ENCODE measurements around the gene OR51M1.

Gene OR51M1

DNA sequence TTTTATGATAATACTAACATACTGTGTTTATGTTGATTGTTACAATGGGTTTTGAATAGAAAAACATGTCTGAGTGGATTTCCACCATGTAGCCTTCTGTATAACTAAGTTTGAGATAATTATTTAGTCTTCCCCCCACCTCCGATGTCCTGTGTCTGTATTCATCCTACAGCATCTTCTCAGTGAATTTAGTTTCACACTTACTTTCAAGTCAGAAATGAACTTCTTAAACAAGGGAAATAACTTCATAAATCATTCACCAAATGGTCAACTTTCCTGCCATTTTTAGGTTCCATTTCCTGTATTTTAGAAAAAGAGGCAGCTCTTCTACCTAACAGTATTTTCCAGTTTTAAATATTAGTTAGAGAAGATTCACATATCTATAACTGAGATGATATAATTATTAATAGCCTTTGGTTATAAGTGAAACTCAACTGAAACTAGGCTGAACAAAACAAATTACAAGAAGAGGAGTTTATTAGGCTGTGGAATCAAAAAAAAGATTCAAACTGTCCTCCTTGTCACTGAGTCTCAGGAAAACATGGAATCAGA is 43.8 kb upstream of the OR51M1 start:
- H2BK5ac ChIP-seq (ENCODE audit: low read length): no peak overlapping the region
- no peak for DNase-seq (ENCODE audit: low spot score)
- H3K23ac ChIP-seq (ENCODE audit: low read depth, low read length, poor library complexity): no peak overlapping the region
- H2BK12ac ChIP-seq (ENCODE audit: low read length): no peak overlapping the region
- H2BK15ac ChIP-seq (ENCODE audit: low read length): no peak overlapping the region
- H3K27ac ChIP-seq (replicated peaks; ENCODE audit: low read length): no peak overlapping the region
- no peak overlapping the region for H3K9ac ChIP-seq (ENCODE audit: low read depth, low read length, poor library complexity)
- no peak overlapping the region for H2AK5ac ChIP-seq (ENCODE audit: low read depth, low read length)
- H3K79me1 ChIP-seq (ENCODE audit: low read depth, low read length): no peaks in the 10 kb centered on the region
- no peak overlapping the region for H4K91ac ChIP-seq (ENCODE audit: low read depth, low read length, poor library complexity)
- peaks cover 0 to 3% (median 0%) of the 10 kb centered on the region in 3 experiments for H3K27me3 ChIP-seq (ENCODE audit: control insufficient read depth in 3 of 3, insufficient read depth in 3 of 3, low read depth in 1 of 3, low read length in 3 of 3)
- no peak overlapping the region for H2BK120ac ChIP-seq (ENCODE audit: low read depth, low read length)
- H3K4ac ChIP-seq (ENCODE audit: low read length): no peak overlapping the region
- H3K4me2 ChIP-seq (ENCODE audit: insufficient read depth, low read length, poor library complexity, severe bottlenecking): no peak overlapping the region
- H3K9me3 ChIP-seq (replicated peaks in 1 of 2; ENCODE audit: control insufficient read depth in 2 of 2, insufficient read depth in 1 of 2, low read depth in 1 of 2, low read length in 2 of 2): no peaks in the 10 kb centered on the region
- H3K14ac ChIP-seq (ENCODE audit: low read length): no peak overlapping the region
- H3K18ac ChIP-seq (ENCODE audit: low read length): no peak overlapping the region
- no CpG with 5 or more reads among the region's 1 CpG for WGBS, 2 donors (ENCODE audit: extremely low coverage in 2 of 2, insufficient read length in 2 of 2, insufficient replicate concordance in 1 of 2)
- no peak overlapping the region for H2AFZ ChIP-seq (ENCODE audit: low read length)
- H3K4me3 ChIP-seq (ENCODE audit: low read length in 2 of 2): no peak overlapping the region
- H3K36me3 ChIP-seq (replicated peaks in 1 of 2; ENCODE audit: control insufficient read depth in 2 of 2, insufficient read depth in 2 of 2, low read length in 2 of 2): no peaks in the 10 kb centered on the region
- H4K8ac ChIP-seq (ENCODE audit: low read depth, low read length): no peak overlapping the region
- H3K4me1 ChIP-seq (ENCODE audit: control insufficient read depth in 2 of 2, insufficient read depth in 1 of 2, low read depth in 1 of 2, low read length in 2 of 2): no peaks in the 10 kb centered on the region

DNA sequence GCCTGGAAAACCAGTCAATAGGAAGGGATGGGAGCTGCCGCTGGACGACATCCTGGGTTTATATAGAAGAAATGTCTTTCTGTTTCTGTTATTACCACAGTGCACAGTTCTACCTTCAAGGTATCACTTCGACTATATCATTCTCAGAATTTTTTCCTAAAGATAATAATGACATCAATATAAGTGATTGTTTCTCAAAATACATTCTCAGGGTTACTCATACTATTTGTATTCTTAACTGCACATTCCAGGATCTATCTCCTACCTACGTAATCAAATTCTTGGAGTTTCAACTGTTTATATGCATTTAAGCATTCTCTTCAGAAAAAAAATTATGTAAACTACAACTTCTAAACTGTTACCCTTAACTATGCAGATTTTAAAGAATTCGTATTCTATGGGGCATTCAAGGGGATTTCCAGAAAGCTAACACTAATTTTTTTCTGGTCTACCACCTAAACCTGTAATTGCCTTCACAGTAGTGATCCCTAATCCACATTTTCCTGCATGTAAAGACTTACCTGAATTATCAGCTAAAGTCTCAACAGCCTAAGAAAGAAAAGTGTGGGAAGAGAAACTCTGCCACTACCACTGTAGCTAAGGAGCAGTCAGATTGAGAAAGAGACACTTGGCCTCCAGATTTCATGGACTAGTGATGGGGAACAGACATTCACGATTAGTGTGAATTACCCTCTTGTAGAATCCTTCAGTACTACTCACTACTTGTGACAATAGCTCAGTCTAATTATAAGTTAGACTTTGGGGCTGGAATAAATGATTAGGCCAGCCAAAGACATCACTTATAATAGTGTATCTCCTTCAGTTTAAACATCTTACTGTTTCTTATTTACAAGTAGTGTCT is 39.9 kb upstream of the OR51M1 start, which contains the start of gene OR51B5:
Gene OR51B5 (minus strand): TSS at position 51 of the 862 bp plus-strand sequence. CDS start 0 bp downstream, at position 51.
- DNase-seq (ENCODE audit: low spot score): no peak
- H2AFZ ChIP-seq (ENCODE audit: low read length): no peak within 1 kb of the TSS
- no peak within 1 kb of the TSS for H2AK5ac ChIP-seq (ENCODE audit: low read depth, low read length)

DNA sequence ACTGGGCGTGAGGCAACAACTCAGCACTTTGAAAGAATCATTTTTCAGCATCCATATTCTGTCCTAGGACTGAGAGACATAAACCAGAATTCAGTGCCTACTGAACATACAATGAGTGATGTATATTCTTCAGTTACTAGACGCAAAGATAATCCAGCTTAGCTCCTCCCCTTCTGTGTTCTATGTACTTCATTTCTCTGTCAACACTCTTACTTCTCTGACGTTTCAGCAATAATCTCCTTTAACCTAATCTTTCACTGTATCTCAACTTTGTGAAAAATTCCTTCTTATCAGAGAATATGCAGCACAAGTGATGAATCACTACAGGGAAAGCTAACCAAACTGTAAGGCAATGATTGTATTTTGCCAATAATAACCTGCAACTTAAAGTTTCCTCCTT is 37.8 kb upstream of the OR51M1 start:
- H3K4ac ChIP-seq (ENCODE audit: low read length): no peak overlapping the region
- H4K8ac ChIP-seq (ENCODE audit: low read depth, low read length): no peak overlapping the region
- no peak overlapping the region for H3K4me3 ChIP-seq (ENCODE audit: low read length in 2 of 2)
- H3K79me1 ChIP-seq (ENCODE audit: low read depth, low read length): no peaks in the 10 kb centered on the region
- no peak overlapping the region for H2BK15ac ChIP-seq (ENCODE audit: low read length)
- H2BK12ac ChIP-seq (ENCODE audit: low read length): no peak overlapping the region
- no peak overlapping the region for H3K14ac ChIP-seq (ENCODE audit: low read length)
- no peak overlapping the region for H4K91ac ChIP-seq (ENCODE audit: low read depth, low read length, poor library complexity)
- H3K4me2 ChIP-seq (ENCODE audit: insufficient read depth, low read length, poor library complexity, severe bottlenecking): no peak overlapping the region
- H2AK5ac ChIP-seq (ENCODE audit: low read depth, low read length): no peak overlapping the region
- H3K27ac ChIP-seq (replicated peaks; ENCODE audit: low read length): no peak overlapping the region
- H3K27me3 ChIP-seq (ENCODE audit: control insufficient read depth in 3 of 3, insufficient read depth in 3 of 3, low read depth in 1 of 3, low read length in 3 of 3): peaks cover 0 to 3% (median 0%) of the 10 kb centered on the region in 3 experiments
- H3K36me3 ChIP-seq (replicated peaks in 1 of 2; ENCODE audit: control insufficient read depth in 2 of 2, insufficient read depth in 2 of 2, low read length in 2 of 2): no peaks in the 10 kb centered on the region
- no peak overlapping the region for H2BK5ac ChIP-seq (ENCODE audit: low read length)
- no peak overlapping the region for H3K9ac ChIP-seq (ENCODE audit: low read depth, low read length, poor library complexity)
- no CpG with 5 or more reads among the region's 3 CpGs for WGBS, 2 donors (ENCODE audit: extremely low coverage in 2 of 2, insufficient read length in 2 of 2, insufficient replicate concordance in 1 of 2)
- no peak overlapping the region for H3K23ac ChIP-seq (ENCODE audit: low read depth, low read length, poor library complexity)
- H2AFZ ChIP-seq (ENCODE audit: low read length): no peak overlapping the region
- no peak overlapping the region for H2BK120ac ChIP-seq (ENCODE audit: low read depth, low read length)
- no peaks in the 10 kb centered on the region for H3K9me3 ChIP-seq (replicated peaks in 1 of 2; ENCODE audit: control insufficient read depth in 2 of 2, insufficient read depth in 1 of 2, low read depth in 1 of 2, low read length in 2 of 2)
- H3K4me1 ChIP-seq (ENCODE audit: control insufficient read depth in 2 of 2, insufficient read depth in 1 of 2, low read depth in 1 of 2, low read length in 2 of 2): no peaks in the 10 kb centered on the region
- H3K18ac ChIP-seq (ENCODE audit: low read length): no peak overlapping the region
- no peak for DNase-seq (ENCODE audit: low spot score)

More for the DNA sequence above, 39.9 kb upstream of the OR51M1 start, which contains the start of gene OR51B5:
- no peak within 1 kb of the TSS for H3K4ac ChIP-seq (ENCODE audit: low read length)
- H3K9me3 ChIP-seq (replicated peaks in 1 of 2; ENCODE audit: control insufficient read depth in 2 of 2, insufficient read depth in 1 of 2, low read depth in 1 of 2, low read length in 2 of 2): no peaks in the 10 kb centered on the region
- no peak within 1 kb of the TSS for H2BK5ac ChIP-seq (ENCODE audit: low read length)
- H3K14ac ChIP-seq (ENCODE audit: low read length): no peak within 1 kb of the TSS
- H3K18ac ChIP-seq (ENCODE audit: low read length): no peak within 1 kb of the TSS
- no peak within 1 kb of the TSS for H3K4me2 ChIP-seq (ENCODE audit: insufficient read depth, low read length, poor library complexity, severe bottlenecking)
- no peak within 1 kb of the TSS for H2BK120ac ChIP-seq (ENCODE audit: low read depth, low read length)
- H3K4me1 ChIP-seq (ENCODE audit: control insufficient read depth in 2 of 2, insufficient read depth in 1 of 2, low read depth in 1 of 2, low read length in 2 of 2): no peaks in the 10 kb centered on the region
- no peak within 1 kb of the TSS for H3K27ac ChIP-seq (replicated peaks; ENCODE audit: low read length)
- peaks cover 0 to 3% (median 0%) of the 10 kb centered on the region in 3 experiments for H3K27me3 ChIP-seq (ENCODE audit: control insufficient read depth in 3 of 3, insufficient read depth in 3 of 3, low read depth in 1 of 3, low read length in 3 of 3)
- no peak within 1 kb of the TSS for H2BK15ac ChIP-seq (ENCODE audit: low read length)
- no peak within 1 kb of the TSS for H4K8ac ChIP-seq (ENCODE audit: low read depth, low read length)
- no peaks in the 10 kb centered on the region for H3K36me3 ChIP-seq (replicated peaks in 1 of 2; ENCODE audit: control insufficient read depth in 2 of 2, insufficient read depth in 2 of 2, low read length in 2 of 2)
- H3K9ac ChIP-seq (ENCODE audit: low read depth, low read length, poor library complexity): no peak within 1 kb of the TSS
- no peak within 1 kb of the TSS for H3K23ac ChIP-seq (ENCODE audit: low read depth, low read length, poor library complexity)
- no CpG with 5 or more reads among the region's 6 CpGs for WGBS, 2 donors (ENCODE audit: extremely low coverage in 2 of 2, insufficient read length in 2 of 2, insufficient replicate concordance in 1 of 2)
- no peaks in the 10 kb centered on the region for H3K79me1 ChIP-seq (ENCODE audit: low read depth, low read length)
- H2BK12ac ChIP-seq (ENCODE audit: low read length): no peak within 1 kb of the TSS
- no peak within 1 kb of the TSS for H4K91ac ChIP-seq (ENCODE audit: low read depth, low read length, poor library complexity)
- H3K4me3 ChIP-seq (ENCODE audit: low read length in 2 of 2): no peak within 1 kb of the TSS

DNA sequence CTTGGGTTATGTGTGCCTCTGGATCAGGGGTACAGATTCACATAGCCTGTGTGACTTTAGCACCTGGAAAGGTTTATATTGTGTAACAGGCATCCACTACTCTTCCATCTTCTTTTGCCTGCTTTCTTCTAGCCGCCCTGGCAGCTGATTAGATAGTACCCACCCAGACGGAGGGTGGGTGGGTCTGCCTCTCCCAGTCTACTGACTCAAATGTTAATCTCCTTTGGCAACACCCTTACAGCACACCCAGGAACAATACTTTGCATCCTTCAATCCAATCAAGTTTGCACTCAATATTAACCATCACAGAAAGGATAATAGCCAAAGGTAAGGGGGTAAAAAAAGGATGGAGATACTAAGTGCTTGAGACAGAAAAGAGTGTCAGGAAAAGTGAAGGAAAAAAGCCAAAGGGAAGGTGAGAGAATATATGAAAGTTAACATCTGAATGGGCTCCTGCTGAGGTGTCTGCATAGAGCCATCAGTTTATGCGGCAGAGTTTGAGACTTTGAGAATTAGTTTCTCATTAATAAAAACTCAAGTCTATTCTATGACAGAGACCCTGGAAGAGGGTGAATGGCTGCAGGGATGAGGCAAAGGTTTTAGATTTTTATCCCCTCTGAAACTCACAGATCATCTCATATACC is 34.9 kb upstream of the OR51M1 start:
- no peak overlapping the region for H3K4me3 ChIP-seq (ENCODE audit: low read length in 2 of 2)
- H3K18ac ChIP-seq (ENCODE audit: low read length): no peak overlapping the region
- H3K36me3 ChIP-seq (replicated peaks in 1 of 2; ENCODE audit: control insufficient read depth in 2 of 2, insufficient read depth in 2 of 2, low read length in 2 of 2): no peaks in the 10 kb centered on the region
- H2AK5ac ChIP-seq (ENCODE audit: low read depth, low read length): no peak overlapping the region
- no peaks in the 10 kb centered on the region for H3K9me3 ChIP-seq (replicated peaks in 1 of 2; ENCODE audit: control insufficient read depth in 2 of 2, insufficient read depth in 1 of 2, low read depth in 1 of 2, low read length in 2 of 2)
- H4K8ac ChIP-seq (ENCODE audit: low read depth, low read length): no peak overlapping the region
- H2BK120ac ChIP-seq (ENCODE audit: low read depth, low read length): no peak overlapping the region
- H2AFZ ChIP-seq (ENCODE audit: low read length): no peak overlapping the region
- no peaks in the 10 kb centered on the region for H3K79me1 ChIP-seq (ENCODE audit: low read depth, low read length)
- H2BK5ac ChIP-seq (ENCODE audit: low read length): no peak overlapping the region
- no peak overlapping the region for H4K91ac ChIP-seq (ENCODE audit: low read depth, low read length, poor library complexity)
- H3K9ac ChIP-seq (ENCODE audit: low read depth, low read length, poor library complexity): no peak overlapping the region
- no peak overlapping the region for H3K14ac ChIP-seq (ENCODE audit: low read length)
- WGBS, 2 donors (ENCODE audit: extremely low coverage in 2 of 2, insufficient read length in 2 of 2, insufficient replicate concordance in 1 of 2): no CpG with 5 or more reads among the region's 3 CpGs
- H2BK15ac ChIP-seq (ENCODE audit: low read length): no peak overlapping the region
- H2BK12ac ChIP-seq (ENCODE audit: low read length): no peak overlapping the region
- no peak overlapping the region for H3K27ac ChIP-seq (replicated peaks; ENCODE audit: low read length)
- H3K4me1 ChIP-seq (ENCODE audit: control insufficient read depth in 2 of 2, insufficient read depth in 1 of 2, low read depth in 1 of 2, low read length in 2 of 2): no peaks in the 10 kb centered on the region
- H3K4ac ChIP-seq (ENCODE audit: low read length): no peak overlapping the region
- no peaks in the 10 kb centered on the region for H3K27me3 ChIP-seq (ENCODE audit: control insufficient read depth in 3 of 3, insufficient read depth in 3 of 3, low read depth in 1 of 3, low read length in 3 of 3)
- H3K4me2 ChIP-seq (ENCODE audit: insufficient read depth, low read length, poor library complexity, severe bottlenecking): no peak overlapping the region
- no peak overlapping the region for H3K23ac ChIP-seq (ENCODE audit: low read depth, low read length, poor library complexity)
- DNase-seq (ENCODE audit: low spot score): no peak
